H1 (cell line): ENCODE data around the gene LANCL2. TPM values are rescaled to one million over a fixed set of nuclear protein-coding genes. Genes with fewer than 3 reads are reported as not detected.

ENCODE experiments used
- CTCF ChIA-PET: fragments of 300-600 bp; sonication (Branson Sonifier 250); formaldehyde crosslinking; loops from one replicate; lab custom pipeline; 2021; ENCODE audit not compliant: partially characterized antibody; lab: Charles Lee
- POLR2A ChIA-PET: fragments of 300-600 bp; sonication (Branson Sonifier 250); formaldehyde crosslinking; loops from one replicate; lab custom pipeline; 2021; ENCODE audit warnings: inconsistent platforms; ENCODE audit not compliant: partially characterized antibody; lab: Charles Lee
- DNase-seq, 2 experiments: peaks; one replicate each; pipeline versions ENCODE4 v3.0.0 to v3.0.0-alpha.2; 2010 to 2022; ENCODE audit warnings: low spot score in 2 of 2, low read depth in 1 of 2, mixed read lengths in 1 of 2
- FAIRE-seq: peaks from 2 replicates; lab custom pipeline; 2011; peaks lifted over from hg19 to GRCh38; lab: Jason Lieb, UNC
- H2AFZ ChIP-seq: 2 replicates; pipeline ENCODE4 v1.8.1; 2012; ENCODE audit warnings: low read length, inconsistent platforms
- H2AK5ac ChIP-seq: 2 replicates; pipeline ENCODE4 v1.6.1; 2013; ENCODE audit warnings: low read depth, low read length
- H2BK120ac ChIP-seq: replicated peaks from 2 replicates; pipeline ENCODE3; 2013; ENCODE audit warnings: low read depth, low read length, inconsistent platforms
- H2BK12ac ChIP-seq: 2 replicates; pipeline ENCODE4 v1.6.1; 2013; ENCODE audit warnings: low read depth, low read length
- H2BK15ac ChIP-seq: 2 replicates; pipeline ENCODE4 v1.6.1; 2013; ENCODE audit warnings: low read length
- H2BK20ac ChIP-seq: 2 replicates; pipeline ENCODE4 v1.6.1; 2013; ENCODE audit warnings: low read length
- H2BK5ac ChIP-seq: 2 replicates; pipeline ENCODE4 v1.6.1; 2013; ENCODE audit warnings: low read depth, low read length
- H3K14ac ChIP-seq: 2 replicates; pipeline ENCODE4 v1.6.1; 2013; ENCODE audit warnings: inconsistent platforms; ENCODE audit not compliant: insufficient read length
- H3K18ac ChIP-seq: 2 replicates; pipeline ENCODE4 v1.6.1; 2013; ENCODE audit warnings: low read length; ENCODE audit errors: extremely low read depth
- H3K23ac ChIP-seq: 2 replicates; pipeline ENCODE4 v1.6.1; 2013; ENCODE audit warnings: inconsistent platforms; ENCODE audit not compliant: insufficient read length
- H3K23me2 ChIP-seq: 2 replicates; pipeline ENCODE4 v1.6.1; 2013; ENCODE audit warnings: low read depth, low read length
- H3K27ac ChIP-seq: 2 replicates; pipeline ENCODE4 v1.6.1; 2011; ENCODE audit warnings: low read depth, low read length, inconsistent platforms
- H3K27me3 ChIP-seq, 4 experiments: replicated peaks in 1 of 4; 1 replicate in 1 of 4; 2 replicates in 3 of 4; pipeline versions ENCODE4 v1.6.1 to v1.8.1; 2011 to 2013; ENCODE audit warnings: low read length in 3 of 4, mild to moderate bottlenecking in 3 of 4, inconsistent platforms in 2 of 4, mixed read lengths in 2 of 4, moderate library complexity in 1 of 4; ENCODE audit not compliant: control insufficient read depth in 3 of 4, insufficient read depth in 3 of 4; ENCODE audit errors: extremely low read depth in 1 of 4
- H3K36me3 ChIP-seq, 4 experiments: 2 replicates each; pipeline versions ENCODE4 v1.6.1 to v1.8.1; 2011 to 2013; ENCODE audit warnings: mild to moderate bottlenecking in 4 of 4, low read length in 3 of 4, moderate library complexity in 2 of 4, control low read depth in 1 of 4, inconsistent platforms in 1 of 4; ENCODE audit not compliant: insufficient read depth in 4 of 4, control insufficient read depth in 2 of 4
- H3K4ac ChIP-seq: replicated peaks from 2 replicates; pipeline ENCODE3; 2013; ENCODE audit warnings: low read length, low read depth, mixed read lengths, inconsistent platforms; ENCODE audit not compliant: insufficient read length
- H3K4me1 ChIP-seq, 4 experiments: replicated peaks in 1 of 4; 1 replicate in 1 of 4; 2 replicates in 3 of 4; pipeline versions ENCODE4 v1.6.1 to v1.8.1; 2011 to 2013; ENCODE audit warnings: low read length in 3 of 4, inconsistent platforms in 2 of 4, mixed read lengths in 1 of 4; ENCODE audit not compliant: insufficient read depth in 4 of 4, control insufficient read depth in 3 of 4
- H3K4me2 ChIP-seq, 2 experiments: 2 replicates each; pipeline versions ENCODE4 v1.6.1 to v1.8.1; 2011 to 2013; ENCODE audit warnings: low read depth in 2 of 2, low read length in 2 of 2, control low read depth in 1 of 2, inconsistent platforms in 1 of 2, mild to moderate bottlenecking in 1 of 2; ENCODE audit not compliant: insufficient read depth in 1 of 2
- H3K4me3 ChIP-seq, 4 experiments: fragments of 200-600, 300-600 bp in 1 of 4; sonication (generic), shearing (Covaris generic), sonication (Bioruptor Twin) in 1 of 4; 2 replicates each; pipeline versions ENCODE4 v1.5.1 to v1.8.1; 2011 to 2016; ENCODE audit warnings: low read length in 4 of 4, low read depth in 3 of 4, control low read depth in 2 of 4, inconsistent platforms in 2 of 4, mild to moderate bottlenecking in 2 of 4, mixed read lengths in 1 of 4, moderate library complexity in 1 of 4; ENCODE audit not compliant: insufficient read depth in 2 of 4; ENCODE audit errors: extremely low read depth in 1 of 4
- H3K56ac ChIP-seq: replicated peaks from 2 replicates; pipeline ENCODE3; 2013; ENCODE audit warnings: low read depth, mild to moderate bottlenecking, mixed read lengths, low read length, inconsistent platforms; ENCODE audit not compliant: insufficient read length
- H3K79me1 ChIP-seq: 2 replicates; pipeline ENCODE4 v1.6.1; 2013; ENCODE audit warnings: low read depth, low read length, control low read depth
- H3K79me2 ChIP-seq, 2 experiments: 2 replicates each; pipeline versions ENCODE4 v1.6.1 to v1.8.1; 2012 to 2013; ENCODE audit warnings: low read length in 2 of 2, mild to moderate bottlenecking in 2 of 2, inconsistent platforms in 1 of 2; ENCODE audit not compliant: insufficient read depth in 2 of 2, control insufficient read depth in 1 of 2
- H3K9ac ChIP-seq, 4 experiments: replicated peaks in 1 of 4; 1 replicate in 1 of 4; 2 replicates in 3 of 4; pipeline versions ENCODE4 v1.6.1 to v1.8.1; 2011 to 2013; ENCODE audit warnings: low read depth in 3 of 4, low read length in 3 of 4, control low read depth in 2 of 4, mild to moderate bottlenecking in 2 of 4, moderate library complexity in 2 of 4, inconsistent platforms in 1 of 4; ENCODE audit errors: extremely low read depth in 1 of 4
- H3K9me3 ChIP-seq, 2 experiments: 2 replicates each; pipeline versions ENCODE4 v1.6.1 to v1.8.1; 2012 to 2013; ENCODE audit warnings: mild to moderate bottlenecking in 2 of 2, moderate library complexity in 2 of 2, control low read depth in 1 of 2, inconsistent platforms in 1 of 2, low read depth in 1 of 2, low read length in 1 of 2, mixed read lengths in 1 of 2; ENCODE audit not compliant: insufficient read depth in 2 of 2
- H4K20me1 ChIP-seq, 2 experiments: replicated peaks in 1 of 2; 2 replicates each; pipeline versions ENCODE3 to v1.8.1; 2011 to 2013; ENCODE audit warnings: inconsistent platforms in 2 of 2, low read length in 2 of 2, mild to moderate bottlenecking in 1 of 2; ENCODE audit not compliant: insufficient read depth in 2 of 2, control insufficient read depth in 1 of 2
- H4K5ac ChIP-seq: 2 replicates; pipeline ENCODE4 v1.6.1; 2013; ENCODE audit warnings: low read length, low read depth, mixed read lengths, inconsistent platforms; ENCODE audit not compliant: insufficient read length
- H4K8ac ChIP-seq: 2 replicates; pipeline ENCODE4 v1.8.0; 2013; ENCODE audit warnings: mild to moderate bottlenecking, moderate library complexity, low read length, inconsistent platforms; ENCODE audit not compliant: insufficient read depth; ENCODE audit errors: extremely low read depth
- H4K91ac ChIP-seq: replicated peaks from 2 replicates; pipeline ENCODE3; 2013; ENCODE audit warnings: low read length, mixed read lengths, inconsistent platforms; ENCODE audit not compliant: insufficient read length
- BCL11A ChIP-seq, 2 experiments: IDR thresholded peaks; one replicate each; pipeline ENCODE4 v1.6.1; 2011; ENCODE audit warnings: low read depth in 2 of 2, low read length in 2 of 2, mild to moderate bottlenecking in 2 of 2
- BRCA1 ChIP-seq: IDR thresholded peaks from 2 replicates; pipeline ENCODE4 v1.6.1; 2012; ENCODE audit warnings: low read depth, low read length, improper control_type of control experiment
- CHD1 ChIP-seq: IDR thresholded peaks from 2 replicates; pipeline ENCODE4 v1.6.1; 2012; ENCODE audit warnings: low read depth, low read length, improper control_type of control experiment
- CTBP2 ChIP-seq: IDR thresholded peaks from 2 replicates; pipeline ENCODE4 v1.7.0; 2011; ENCODE audit warnings: borderline replicate concordance, mild to moderate bottlenecking, moderate library complexity, mixed read lengths, low read length; ENCODE audit not compliant: insufficient read depth, insufficient read length
- E2F6 ChIP-seq: IDR thresholded peaks from 2 replicates; pipeline ENCODE4 v1.6.1; 2012; ENCODE audit warnings: inconsistent platforms
- GTF2F1 ChIP-seq: IDR thresholded peaks from 2 replicates; pipeline ENCODE4 v1.6.1; 2012; ENCODE audit warnings: low read depth, low read length, improper control_type of control experiment, borderline replicate concordance
- KDM5A ChIP-seq: fragments of 200-600 bp; IDR thresholded peaks from 2 replicates; pipeline ENCODE4 v1.7.1; 2012; ENCODE audit warnings: mild to moderate bottlenecking, low read length, inconsistent platforms, mixed read lengths
- POLR2A ChIP-seq, 2 experiments: IDR thresholded peaks; 1 replicate in 1 of 2; 2 replicates in 1 of 2; pipeline ENCODE4 v1.6.1; 2011; ENCODE audit warnings: low read depth in 2 of 2, low read length in 2 of 2, mild to moderate bottlenecking in 2 of 2; ENCODE audit errors: control extremely low read depth in 1 of 2
- POLR2AphosphoS5 ChIP-seq: IDR thresholded peaks from 2 replicates; pipeline ENCODE4 v1.6.1; 2011; ENCODE audit warnings: low read depth, low read length
- SAP30 ChIP-seq: fragments of 300-600 bp; sonication (generic); IDR thresholded peaks from 2 replicates; pipeline ENCODE4 v1.7.1; 2012; ENCODE audit warnings: low read length, moderate library complexity, mild to moderate bottlenecking, inconsistent platforms; ENCODE audit not compliant: insufficient read depth, insufficient replicate concordance
- SIX5 ChIP-seq: IDR thresholded peaks from 2 replicates; pipeline ENCODE4 v1.6.1; 2011; ENCODE audit warnings: mild to moderate bottlenecking, low read depth, low read length
- SP1 ChIP-seq: IDR thresholded peaks from 2 replicates; pipeline ENCODE4 v1.6.1; 2011; ENCODE audit warnings: low read depth, low read length
- SP2 ChIP-seq: IDR thresholded peaks from 2 replicates; pipeline ENCODE4 v1.6.1; 2012; ENCODE audit warnings: mild to moderate bottlenecking, low read length, inconsistent platforms
- SRF ChIP-seq: IDR thresholded peaks from 2 replicates; pipeline ENCODE4 v1.6.1; 2011; ENCODE audit warnings: mild to moderate bottlenecking, low read depth, low read length, moderate library complexity
- SUZ12 ChIP-seq: fragments of 200-600 bp; sonication (generic); IDR thresholded peaks from 2 replicates; pipeline ENCODE4 v1.6.1; 2012; ENCODE audit warnings: mild to moderate bottlenecking, inconsistent platforms, low read length, moderate library complexity, mixed read lengths
- WGBS, 2 experiments: shearing (Covaris generic) in 1 of 2; methylation state at CpG; one replicate each; pipeline versions ENCODE4 v1.1.6 to v1.1.7; 2013 to 2015; ENCODE audit warnings: low lambda C conversion rate in 2 of 2, mixed read lengths in 2 of 2, inconsistent platforms in 1 of 2, low coverage in 1 of 2, missing lambda C conversion rate in 1 of 2; ENCODE audit not compliant: insufficient replicate concordance in 2 of 2, insufficient coverage in 1 of 2, insufficient read length in 1 of 2; ENCODE audit errors: extremely low coverage in 1 of 2, missing lambda C conversion rate in 1 of 2; 5-methylcytosine and 5-hydroxymethylcytosine counted together
- polyA plus RNA-seq, 7 experiments: library from polyadenylated mRNA; depleted of rRNA in 3 of 7; stranded (reverse) in 5 of 7; unstranded in 2 of 7; fragments of >200 nt in 5 of 7; fragments of 200-250 nt in 2 of 7; gene quantifications; 1 replicate in 5 of 7; 2 replicates in 1 of 7; 4 replicates in 1 of 7; pipeline versions ENCODE4 v1.2.1 to v1.2.3, GENCODE V29; 2011 to 2013; ENCODE audit warnings: missing spikeins in 2 of 7, mixed read lengths in 2 of 7
- total RNA-seq: library from RNA; stranded (reverse); fragmentation: NEBNext Ultra II Directional; extraction: Animal tissue kit (Norgen Biotek cat#: 25700); gene quantifications from 2 replicates; pipeline ENCODE4 v1.2.1, GENCODE V29; 2021

Gene LANCL2
- total and polyA plus RNA-seq, 2 of the 8 experiments (the other 6 are each of a cell fraction or from before 2014, with no cell fraction given) = 9.2 to 9.5 TPM

DNA sequence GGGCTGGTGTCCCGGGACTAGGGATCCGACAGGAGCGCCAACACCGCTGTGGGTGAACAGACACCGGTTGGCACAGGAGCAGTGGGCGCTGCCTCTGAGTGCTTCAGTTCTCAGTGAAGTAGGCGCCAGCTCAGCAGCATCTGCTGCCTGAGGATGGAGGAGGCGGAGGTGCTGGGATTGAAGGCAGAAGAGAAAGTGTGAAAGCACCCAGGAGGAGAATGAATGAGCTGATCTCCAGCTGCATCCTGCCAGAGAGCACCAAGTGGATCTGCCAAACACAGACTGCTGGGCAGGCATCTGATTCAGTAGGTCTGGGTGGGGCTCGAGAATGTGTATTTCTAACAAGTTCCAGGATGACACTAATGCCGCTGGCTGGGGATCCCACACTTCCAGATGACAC, 74.5 kb downstream of the LANCL2 start:
- CTCF ChIA-PET = interaction anchor here (0.8 to 1.0 kb wide), 4 partner anchors 59 to 160 kb away, joined by 3 to 4 read pairs (median 4); no protein-coding TSS in a partner anchor
- no peaks in the 10 kb centered on the region; a peak in 1 of 7 replicates for H3K4me1 ChIP-seq
- no peak overlapping the region for H3K4me3 ChIP-seq
- H3K4me2 ChIP-seq = no peak overlapping the region
- H3K56ac ChIP-seq = no peak overlapping the region
- no peaks in the 10 kb centered on the region for H3K36me3 ChIP-seq
- no peak overlapping the region for H2BK12ac ChIP-seq
- H4K5ac ChIP-seq = no peak overlapping the region
- H3K14ac ChIP-seq = no peak overlapping the region
- no peak overlapping the region; the same call in 1 of the 2 replicates for H3K18ac ChIP-seq
- no peak overlapping the region for H3K9ac ChIP-seq
- H4K8ac ChIP-seq = no peak overlapping the region
- POLR2A ChIA-PET = no interaction called here
- no peaks in the 10 kb centered on the region for H3K9me3 ChIP-seq
- H3K27ac ChIP-seq = no peak overlapping the region
- H3K23ac ChIP-seq = no peak overlapping the region
- H3K79me1 ChIP-seq = no peaks in the 10 kb centered on the region
- FAIRE-seq (no peak), DNase-seq (no peak)
- H4K91ac ChIP-seq = no peak overlapping the region
- H2BK120ac ChIP-seq = no peak overlapping the region
- no peak overlapping the region for H2BK20ac ChIP-seq
- no peaks in the 10 kb centered on the region for H3K79me2 ChIP-seq
- no peak for TF ChIP-seq BRCA1
- no peak for TF ChIP-seq SIX5
- no peak for TF ChIP-seq BCL11A (IDR thresholded peaks at IDR 0.05; ENCODE audit: low read depth in 2 of 2, low read length in 2 of 2)
- no peak for TF ChIP-seq KDM5A
- TF ChIP-seq SRF = no peak
- TF ChIP-seq SUZ12 = no peak
- TF ChIP-seq SP2 = no peak
- TF ChIP-seq SP1 = no peak
- no peak for TF ChIP-seq SAP30
- no peak for TF ChIP-seq POLR2A (IDR thresholded peaks at IDR 0.05; ENCODE audit: control extremely low read depth in 1 of 2, low read depth in 2 of 2, low read length in 2 of 2)
- TF ChIP-seq E2F6 = no peak
- no peak for TF ChIP-seq CTBP2
- TF ChIP-seq POLR2AphosphoS5 = no peak
- TF ChIP-seq CHD1 = no peak
- TF ChIP-seq GTF2F1 = no peak
- no peaks in the 10 kb centered on the region for H3K23me2 ChIP-seq
- no peak overlapping the region for H3K4ac ChIP-seq
- H2BK15ac ChIP-seq = no peak overlapping the region
- no peaks in the 10 kb centered on the region; a peak in 1 of 7 replicates for H3K27me3 ChIP-seq
- no peaks in the 10 kb centered on the region for H4K20me1 ChIP-seq
- no peak overlapping the region for H2BK5ac ChIP-seq
- H2AFZ ChIP-seq = no peak overlapping the region
- WGBS, 2 experiments = 92% methylated on average over 10 of the region's 10 CpGs; no CpG with 5 or more reads in 1 of the 2 experiments
- no peak overlapping the region for H2AK5ac ChIP-seq
